Esophagus mucosa (tissue), 1 donor: Measurements from ENCODE around the gene TOMM20. TPM values are rescaled to one million over a fixed set of nuclear protein-coding genes. Genes with fewer than 3 reads are reported as not detected.
"Not testable (repeated sequence)": the region's sequence is repeated elsewhere in the genome, so short reads cannot be mapped to it uniquely, and the experiment has no call there.

ENCODE experiments used
- ATAC-seq: fragments of 200-7000 bp; cut with Tn5 transposase; one replicate; pipeline ENCODE4 v1.9.1; 2020
- total RNA-seq: library from RNA; stranded (reverse); gene quantifications from one replicate; pipeline ENCODE4 v1.2.4, GENCODE V29; 2023
- donor health status: DM: yes; HTN: yes; CAD: no.

Gene TOMM20
- 102 TPM for total RNA-seq

- peak; percentile 99 for ATAC-seq
Observed at GRCh38 chr1:235128456-235129328, at the start of gene TOMM20. TOMM20 (minus strand) TSS chr1:235128837; CDS start chr1:235128715, 122 bp downstream.

GRCh38 chr1:235176486-235176885, 47.8 kb upstream of the TOMM20 start:
- ATAC-seq, result no peak

GRCh38 chr1:235169986-235170385, 41.3 kb upstream of the TOMM20 start:
- no peak for ATAC-seq

DNA sequence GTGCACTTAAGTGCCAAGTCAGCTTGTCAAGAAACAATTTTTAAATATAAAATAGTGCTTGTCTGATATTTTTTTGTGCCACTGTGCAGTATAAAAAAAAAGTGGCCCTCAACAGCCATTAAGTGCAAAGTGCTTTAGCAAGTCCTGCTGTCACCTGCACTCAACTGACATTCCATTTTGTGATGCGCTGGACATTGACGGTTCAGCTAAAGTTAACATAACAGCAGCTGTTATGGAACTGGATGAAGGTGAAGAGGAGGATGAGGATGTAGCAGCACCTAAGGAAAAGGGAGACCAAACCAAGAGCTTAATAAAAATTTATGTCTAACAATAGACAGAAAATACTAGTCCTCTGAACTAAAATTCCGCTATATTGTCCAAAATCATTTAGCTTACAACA, 39.7 kb upstream of the TOMM20 start:
- ATAC-seq, result no peak

DNA sequence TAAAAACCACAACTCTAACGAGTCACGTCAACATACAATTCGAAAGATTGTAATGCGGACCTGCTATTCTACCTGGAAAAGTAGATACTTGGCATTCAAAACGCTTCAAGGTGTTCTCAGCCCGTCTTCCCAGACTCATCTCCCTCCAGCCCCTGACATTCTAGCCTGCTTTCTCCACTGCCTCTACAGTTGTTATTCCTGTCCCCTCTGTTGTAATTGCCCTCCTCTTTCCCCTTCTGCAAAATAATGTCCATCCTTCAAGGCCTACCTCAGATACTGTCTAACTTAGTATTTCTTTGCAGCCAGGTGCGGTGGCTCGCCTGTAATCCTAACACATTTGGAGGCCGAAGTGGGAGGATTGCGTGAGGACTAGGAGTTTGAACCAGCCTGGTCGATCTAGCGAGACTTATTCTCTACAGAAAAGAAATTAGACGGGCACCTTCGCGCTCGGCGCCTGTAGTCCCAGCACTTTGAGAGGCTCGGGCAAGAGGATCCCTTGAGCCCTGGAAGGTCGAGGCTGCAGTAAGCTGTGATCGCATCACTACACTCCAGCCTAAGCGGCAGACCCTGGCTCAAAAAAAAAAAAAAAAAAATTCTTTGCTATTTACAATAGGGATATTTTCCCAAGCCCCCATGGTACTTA, 33.2 kb upstream of the TOMM20 start:
- peak; percentile 2 for ATAC-seq

DNA sequence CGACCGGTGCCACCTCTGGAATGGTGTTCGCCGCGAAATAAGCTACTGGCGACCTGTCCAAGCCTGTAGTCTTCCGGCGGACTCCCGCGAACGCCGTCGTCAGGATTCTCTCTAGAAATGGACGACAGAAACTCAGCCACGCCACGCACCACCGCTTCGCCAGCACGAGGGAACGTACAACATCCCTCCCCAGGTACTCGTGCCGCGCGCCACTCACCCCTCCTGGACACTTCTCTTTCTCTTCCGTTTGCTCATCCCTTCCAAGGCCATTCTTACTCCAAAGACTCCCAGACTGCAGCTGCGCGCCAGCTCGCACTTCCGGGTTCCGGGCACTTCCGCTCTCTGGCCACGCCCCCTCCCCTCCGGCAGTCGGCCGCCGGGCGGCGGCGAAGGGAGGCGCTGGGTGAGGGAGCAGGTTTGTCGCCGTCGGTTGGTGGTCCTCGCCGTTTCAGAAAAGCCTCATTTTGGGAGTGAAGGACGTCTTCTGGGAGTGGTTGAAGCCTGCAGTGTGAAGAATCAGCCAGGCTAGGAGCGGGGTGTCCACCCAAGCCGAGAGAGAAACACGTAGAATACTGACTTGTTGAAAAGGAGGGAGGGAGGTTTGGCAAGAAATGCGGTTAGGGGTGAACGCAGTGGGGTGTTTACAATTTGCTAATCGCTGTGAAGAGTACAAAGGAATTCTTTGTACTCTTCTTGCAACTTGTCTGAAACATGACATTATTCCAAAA, 32.5 kb upstream of the TOMM20 start, which contains the start of gene RBM34:
RBM34 (minus strand) TSS at position 294 of the 728 bp plus-strand sequence; CDS start at position 270, 24 bp downstream.
- ATAC-seq, result peak; percentile 96

DNA sequence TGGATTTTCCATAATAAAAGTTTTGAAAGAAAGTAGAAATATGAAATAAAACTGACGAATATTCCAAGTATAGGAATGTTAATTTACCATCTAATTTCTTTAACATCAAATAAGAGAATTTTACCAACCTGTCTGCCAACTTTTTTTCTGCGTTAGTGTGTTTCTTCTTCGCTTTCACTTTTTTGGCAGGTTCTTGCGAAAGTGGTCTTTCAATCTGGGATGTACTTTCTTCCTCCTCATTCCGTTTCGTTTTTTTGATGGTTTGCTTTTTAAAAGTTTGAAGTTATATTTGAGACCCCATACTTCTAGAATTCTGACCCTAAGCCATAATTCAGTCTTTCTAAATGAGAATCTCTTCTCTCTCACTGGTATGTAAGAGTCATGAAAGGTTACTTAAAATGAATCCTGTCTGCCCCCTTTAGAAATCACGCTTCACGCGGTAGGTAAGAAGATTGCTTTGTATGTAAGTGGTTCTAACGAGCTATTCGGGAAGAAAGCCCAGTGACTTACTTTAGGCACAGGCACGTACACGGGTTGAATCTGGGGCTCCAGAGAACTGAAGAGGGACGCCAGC, 31.8 kb upstream of the TOMM20 start:
- ATAC-seq, result no peak

DNA sequence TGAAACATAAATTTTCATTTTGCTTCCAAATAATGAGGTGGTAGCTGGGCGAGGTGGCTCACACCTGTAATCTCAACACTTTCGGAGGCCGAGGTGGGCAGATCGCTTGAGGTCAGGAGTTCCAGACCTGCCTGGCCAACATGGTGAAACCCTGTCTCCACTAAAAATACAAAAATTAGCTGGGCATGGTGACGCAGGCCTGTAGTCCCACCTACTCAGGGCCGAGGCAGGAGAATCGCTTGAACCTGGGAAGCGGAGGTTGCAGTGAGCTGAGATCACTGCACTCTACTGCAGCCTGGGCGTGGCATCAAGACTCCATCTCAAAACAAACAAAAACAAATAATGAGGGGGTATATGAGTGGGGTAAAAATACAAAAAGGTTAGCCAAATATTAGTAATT, 31.3 kb upstream of the TOMM20 start:
- not testable (repeated sequence) for ATAC-seq

DNA sequence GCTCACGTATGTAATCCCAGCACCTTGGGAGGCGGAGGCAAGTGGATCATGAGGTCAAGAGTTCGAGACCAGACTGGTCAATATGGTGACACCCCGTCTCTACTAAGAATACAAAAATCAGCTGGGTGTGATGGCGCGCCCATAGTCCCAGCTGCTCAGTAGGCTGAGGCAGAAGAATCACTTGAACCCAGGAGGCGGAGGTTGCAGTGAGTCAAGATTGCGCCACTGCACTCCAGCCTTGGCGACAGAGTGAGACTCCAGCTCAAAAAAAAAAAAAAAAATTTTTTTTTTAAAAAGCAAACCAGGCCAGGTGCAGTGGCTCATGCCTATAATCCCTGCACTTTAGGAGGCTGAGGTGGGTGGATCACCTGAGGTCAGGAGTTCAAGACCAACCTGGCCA, 30.6 kb upstream of the TOMM20 start:
- peak; percentile 34 for ATAC-seq

- no peak for ATAC-seq
Observed at GRCh38 chr1:235158680-235159079, 30.0 kb upstream of the TOMM20 start.

DNA sequence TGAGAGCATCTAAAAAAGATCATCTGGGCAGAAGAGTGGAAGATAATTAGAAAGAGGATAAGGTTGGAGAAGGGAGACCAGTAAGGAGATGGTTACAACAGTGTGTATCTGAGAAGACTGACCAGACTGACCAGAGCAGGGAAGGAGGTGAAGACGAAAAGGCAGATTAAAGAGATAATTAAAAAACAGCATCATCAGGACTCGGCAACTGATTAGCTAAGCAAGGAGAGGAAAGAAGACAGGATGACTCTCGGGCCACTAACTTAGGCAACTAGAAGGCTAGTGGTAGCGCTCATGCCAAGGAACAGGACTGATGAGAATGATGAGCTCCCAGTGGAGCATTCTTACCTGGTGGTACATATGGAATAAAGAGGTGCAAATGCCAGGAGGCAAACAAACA, 28.5 kb upstream of the TOMM20 start:
- no peak for ATAC-seq

- no peak for ATAC-seq
Observed at GRCh38 chr1:235156740-235157139, 28.1 kb upstream of the TOMM20 start.

DNA sequence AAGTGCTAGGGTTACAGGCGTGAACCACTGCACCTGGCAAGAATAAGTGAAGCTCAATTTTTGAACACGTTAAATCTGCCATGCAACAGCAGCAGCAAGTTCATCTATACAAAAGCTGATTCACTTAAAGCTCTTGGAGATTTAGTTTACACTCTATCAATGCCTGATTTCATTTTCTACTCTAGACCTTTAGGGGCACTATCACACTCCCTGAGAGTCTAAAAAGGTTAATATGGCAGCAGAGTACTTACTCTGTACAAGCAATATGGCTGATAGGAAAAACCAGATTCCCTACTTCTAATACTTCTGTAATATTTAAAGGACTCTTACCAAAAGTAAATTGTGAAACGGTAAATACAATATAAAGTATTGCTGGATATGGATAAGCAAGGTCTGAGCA, 27.6 kb upstream of the TOMM20 start:
- ATAC-seq, result no peak

GRCh38 chr1:235152235-235152634, 23.6 kb upstream of the TOMM20 start:
- ATAC-seq, result no peak

DNA sequence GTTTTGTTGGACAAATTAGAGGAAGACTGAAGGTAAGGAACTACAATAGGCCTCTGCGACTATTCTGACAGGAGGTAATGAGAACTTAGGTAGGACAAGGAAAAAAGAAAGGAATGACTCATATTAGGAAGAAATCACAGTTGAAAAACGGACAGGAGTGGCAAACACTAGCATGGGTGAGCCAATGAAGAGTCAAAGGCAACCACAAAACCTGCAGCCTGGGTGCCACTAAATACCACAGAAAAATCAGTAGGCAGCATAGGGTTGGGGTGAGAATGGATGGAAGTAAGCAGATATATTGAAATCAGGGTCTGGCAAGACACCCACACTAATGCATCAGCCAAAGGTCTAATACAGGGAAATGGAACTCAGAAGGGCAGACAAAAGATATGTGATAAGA, 22.4 kb upstream of the TOMM20 start:
- peak; percentile 79 for ATAC-seq

- no peak for ATAC-seq
Observed at GRCh38 chr1:235149824-235150223, 21.2 kb upstream of the TOMM20 start.

GRCh38 chr1:235147269-235147668, 18.6 kb upstream of the TOMM20 start:
- no peak for ATAC-seq

- ATAC-seq, result no peak
Observed at GRCh38 chr1:235145639-235146038, 17.0 kb upstream of the TOMM20 start.

DNA sequence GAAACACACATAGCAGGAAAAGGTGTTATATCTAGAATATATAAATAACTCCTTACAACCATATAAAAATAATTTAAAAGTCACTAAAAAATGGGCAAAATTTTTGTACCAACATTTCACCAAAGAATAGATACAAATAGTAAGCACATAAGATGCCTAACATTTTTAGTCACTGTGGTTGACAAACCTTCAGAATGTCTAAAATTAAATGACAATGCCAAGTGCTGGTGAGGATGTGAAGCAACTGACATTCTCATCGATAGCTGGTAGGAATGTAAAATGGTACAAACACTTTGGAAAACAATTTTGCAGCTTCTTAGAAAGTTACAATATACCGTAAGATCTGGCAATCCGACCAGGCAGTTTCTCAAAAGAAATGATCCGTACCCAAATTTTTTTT, 14.4 kb upstream of the TOMM20 start:
- ATAC-seq, result no peak

- no peak for ATAC-seq
Observed at GRCh38 chr1:235139315-235139714, 10.7 kb upstream of the TOMM20 start.

GRCh38 chr1:235138821-235139220, 10.2 kb upstream of the TOMM20 start:
- ATAC-seq, result no peak

- ATAC-seq, result no peak
Observed at GRCh38 chr1:235136111-235136510, 7.5 kb upstream of the TOMM20 start.

GRCh38 chr1:235134171-235134570, 5.5 kb upstream of the TOMM20 start:
- no peak for ATAC-seq
